Spleen (tissue), 7 donors: ENCODE data around the gene PHC1.

Experiments used
- CTCF ChIP-seq, 11 experiments: fragments of 200-600 bp in 7 of 11; fragments of 450-650 bp in 4 of 11; sonication (generic) in 4 of 11; IDR thresholded peaks in 8 of 11; conservative IDR thresholded peaks in 3 of 11; 1 replicate in 7 of 11; 2 replicates in 4 of 11; pipeline versions ENCODE4 v1.4.0 to v1.8.0; 2016 to 2021; ENCODE audit warnings: antibody characterized with exemption in 11 of 11, inconsistent platforms in 4 of 11, mild to moderate bottlenecking in 1 of 11
- POLR2A ChIP-seq, 3 donors: fragments of 450-650 bp; IDR thresholded peaks; one replicate each; pipeline ENCODE4 v1.5.1; 2017; ENCODE audit warnings: antibody characterized with exemption in 3 of 3, mild to moderate bottlenecking in 1 of 3
- donor health status: DM: no; HTN: no; CAD: no; lungs with moderate emphysema.
- donor health status: DM: no; HTN: no; CAD: no.
- donor health status: DM: no; HTN: no; CAD: no.

GRCh38 chr12:8956772-8957171 is 42.5 kb downstream of the PHC1 start:
- TF ChIP-seq CTCF (IDR thresholded peaks at IDR 0.05 in 8 of 11, conservative IDR thresholded peaks at IDR 0.05 in 3 of 11) (no peak), POLR2A (IDR thresholded peaks at IDR 0.05) (no peak)
